GM12864 (cell line): ENCODE data around the gene CSH1.

ENCODE experiments used
- DNase-seq: peaks from one replicate; pipeline ENCODE4 v3.0.0-alpha.2; 2011; ENCODE audit warnings: low read depth
- H3K4me3 ChIP-seq: 2 replicates; pipeline ENCODE4 v1.5.1; 2011; ENCODE audit warnings: mild to moderate bottlenecking, low read depth, low read length, control low read depth
- CTCF ChIP-seq: IDR thresholded peaks from 2 replicates; pipeline ENCODE4 v1.5.1; 2011; ENCODE audit warnings: low read depth, mild to moderate bottlenecking, moderate library complexity, low read length, control low read depth, inconsistent platforms; ENCODE audit errors: missing control alignments

Gene CSH1

GRCh38 chr17:63941162-63941561 is 44.8 kb upstream of the CSH1 start:
- no peak overlapping the region for H3K4me3 ChIP-seq
- no peak for DNase-seq
- no peak for TF ChIP-seq CTCF

GRCh38 chr17:63940584-63940983 is 44.2 kb upstream of the CSH1 start:
- no peak for TF ChIP-seq CTCF
- no peak for DNase-seq
- no peak overlapping the region for H3K4me3 ChIP-seq

- no peak for TF ChIP-seq CTCF
- no peak for DNase-seq
- no peak overlapping the region for H3K4me3 ChIP-seq
Observed at GRCh38 chr17:63939884-63940283, 43.5 kb upstream of the CSH1 start.

- TF ChIP-seq CTCF: no peak
- H3K4me3 ChIP-seq: no peak overlapping the region
- DNase-seq: no peak
Observed at GRCh38 chr17:63939401-63939800, 43.0 kb upstream of the CSH1 start.

GRCh38 chr17:63937920-63938319 is 41.5 kb upstream of the CSH1 start:
- no peak for DNase-seq
- no peak overlapping the region for H3K4me3 ChIP-seq
- TF ChIP-seq CTCF: no peak

GRCh38 chr17:63937319-63937718 is 40.9 kb upstream of the CSH1 start:
- TF ChIP-seq CTCF: no peak
- no peak for DNase-seq
- H3K4me3 ChIP-seq: no peak overlapping the region

GRCh38 chr17:63934183-63935112 is 38.1 kb upstream of the CSH1 start:
- TF ChIP-seq CTCF: no peak
- no peak overlapping the region for H3K4me3 ChIP-seq
- no peak for DNase-seq
